Stimulated activated CD4-positive, alpha-beta T cell treated with anti-CD3 and anti-CD28 coated beads, Interleukin-2, amount 100 ng/mL, for 48 hours (primary cell): ENCODE measurements around the gene FAM131B.

ENCODE experiments used
- DNase-seq, 2 donors: peaks; one replicate each; pipeline ENCODE4 v3.0.0-alpha.2; 2020

FAM131B gene

GRCh38 chr7:143382126-143382790 lies 19.7 kb upstream of the FAM131B start:
- no peak for DNase-seq

- no peak for DNase-seq
These were observed 19.1 kb upstream of the FAM131B start for GRCh38 chr7:143381427-143382125.

- peak; percentile 74 to 77 for DNase-seq
These were observed 18.3 kb upstream of the FAM131B start, which contains the start of gene ZYX for GRCh38 chr7:143380646-143381426. Gene ZYX (plus strand): TSS chr7:143381345. CDS start chr7:143381572, 227 bp downstream.

- DNase-seq = peak; percentile 86 to 87
These were observed 17.7 kb upstream of the FAM131B start for GRCh38 chr7:143380260-143380645.

- DNase-seq = no peak
These were observed 17.2 kb upstream of the FAM131B start for GRCh38 chr7:143379611-143380259.

GRCh38 chr7:143376396-143376795 lies 13.9 kb upstream of the FAM131B start:
- DNase-seq = no peak

- DNase-seq = peak in 1 of 2 donors; percentile 16
These were observed 13.0 kb upstream of the FAM131B start for GRCh38 chr7:143375298-143376034.

GRCh38 chr7:143374561-143374960 lies 12.0 kb upstream of the FAM131B start:
- DNase-seq = no peak

GRCh38 chr7:143373255-143373794 lies 10.8 kb upstream of the FAM131B start:
- DNase-seq = no peak

GRCh38 chr7:143372070-143372469 lies 9.6 kb upstream of the FAM131B start:
- DNase-seq = peak; percentile 32 to 42

GRCh38 chr7:143369678-143370651 lies 7.5 kb upstream of the FAM131B start:
- DNase-seq = no peak

GRCh38 chr7:143368387-143368786 lies 5.9 kb upstream of the FAM131B start:
- no peak for DNase-seq

GRCh38 chr7:143367972-143368371 lies 5.5 kb upstream of the FAM131B start:
- no peak for DNase-seq

- no peak for DNase-seq
These were observed 764 bp upstream of the FAM131B start for GRCh38 chr7:143363016-143363937.

- no peak for DNase-seq
These were observed 872 bp downstream of the FAM131B start for GRCh38 chr7:143361552-143362130.

GRCh38 chr7:143360788-143361551 lies 1.5 kb downstream of the FAM131B start:
- DNase-seq = no peak

- DNase-seq = no peak
These were observed 2.7 kb downstream of the FAM131B start for GRCh38 chr7:143359771-143360353.

- no peak for DNase-seq
These were observed 3.9 kb downstream of the FAM131B start for GRCh38 chr7:143358626-143359025.
